Measurements from ENCODE around the gene ALX4. TPM values are rescaled to one million over a fixed set of nuclear protein-coding genes. Genes with fewer than 3 reads are reported as not detected.

The ALX4 gene
- total RNA-seq, 2 experiments from 2014 or later, result not detected

DNA sequence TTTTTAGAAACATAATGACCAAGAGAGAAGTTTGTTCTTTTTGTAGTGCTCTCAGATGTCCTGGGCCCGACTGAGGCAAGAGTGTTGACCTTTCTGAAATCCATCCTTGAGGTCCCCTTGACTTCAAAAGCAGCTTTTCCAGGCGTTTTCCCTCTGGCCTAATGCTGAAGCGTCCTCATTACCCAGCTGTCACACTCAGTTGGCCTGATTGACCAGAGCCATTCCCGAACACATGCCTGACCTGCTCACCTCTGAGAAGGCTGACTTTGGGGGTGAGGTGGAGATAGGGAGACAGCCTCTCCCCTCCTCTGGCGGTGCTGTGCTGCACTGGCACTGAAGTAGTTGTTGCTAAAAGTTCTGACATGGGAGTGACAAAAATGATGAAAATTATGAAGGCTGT lies 66.9 kb downstream of the ALX4 start:
- Histone ChIP-seq H3K4me1 (ENCODE audit: insufficient read depth, low read length) (no peaks in the 10 kb centered on the region), H3K27ac (ENCODE audit: low read depth in 1 of 2, low read length in 2 of 2) (no peak overlapping the region), H3K36me3 (ENCODE audit: insufficient read depth, low read length) (peaks cover 19% of the 10 kb centered on the region), H3K4me3 (ENCODE audit: low read length) (no peak overlapping the region), H3K27me3 (ENCODE audit: control insufficient read depth in 1 of 2, insufficient read depth in 2 of 2, low read length in 2 of 2) (no peaks in the 10 kb centered on the region), H3K9me3 (ENCODE audit: control insufficient read depth in 1 of 2, insufficient read depth in 1 of 2, low read length in 2 of 2) (no peaks in the 10 kb centered on the region)
- intact Hi-C loops (cut with DNase I, micrococcal nuclease), result no loop called here
- TF ChIP-seq, protein P1, sequence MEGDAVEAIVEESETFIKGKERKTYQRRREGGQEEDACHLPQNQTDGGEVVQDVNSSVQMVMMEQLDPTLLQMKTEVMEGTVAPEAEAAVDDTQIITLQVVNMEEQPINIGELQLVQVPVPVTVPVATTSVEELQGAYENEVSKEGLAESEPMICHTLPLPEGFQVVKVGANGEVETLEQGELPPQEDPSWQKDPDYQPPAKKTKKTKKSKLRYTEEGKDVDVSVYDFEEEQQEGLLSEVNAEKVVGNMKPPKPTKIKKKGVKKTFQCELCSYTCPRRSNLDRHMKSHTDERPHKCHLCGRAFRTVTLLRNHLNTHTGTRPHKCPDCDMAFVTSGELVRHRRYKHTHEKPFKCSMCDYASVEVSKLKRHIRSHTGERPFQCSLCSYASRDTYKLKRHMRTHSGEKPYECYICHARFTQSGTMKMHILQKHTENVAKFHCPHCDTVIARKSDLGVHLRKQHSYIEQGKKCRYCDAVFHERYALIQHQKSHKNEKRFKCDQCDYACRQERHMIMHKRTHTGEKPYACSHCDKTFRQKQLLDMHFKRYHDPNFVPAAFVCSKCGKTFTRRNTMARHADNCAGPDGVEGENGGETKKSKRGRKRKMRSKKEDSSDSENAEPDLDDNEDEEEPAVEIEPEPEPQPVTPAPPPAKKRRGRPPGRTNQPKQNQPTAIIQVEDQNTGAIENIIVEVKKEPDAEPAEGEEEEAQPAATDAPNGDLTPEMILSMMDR (IDR thresholded peaks at IDR 0.05), result no peak
- no peaks in the 10 kb centered on the region for H3K9me3 Mint-ChIP-seq
- peaks cover 90% of the 10 kb centered on the region for H3K36me3 Mint-ChIP-seq (ENCODE audit: low read depth)
- ATAC-seq (ENCODE audit: poor library complexity) (no peak), DNase-seq (no peak)
- no peaks in the 10 kb centered on the region for H3K27me3 Mint-ChIP-seq
- ChIA-PET CTCF (no interaction called here), POLR2A (no interaction called here)
- H3K4me3 Mint-ChIP-seq, result no peak overlapping the region
- H3K27ac Mint-ChIP-seq, result no peak overlapping the region
- no peaks in the 10 kb centered on the region for H3K4me1 Mint-ChIP-seq (ENCODE audit: low read depth)

DNA sequence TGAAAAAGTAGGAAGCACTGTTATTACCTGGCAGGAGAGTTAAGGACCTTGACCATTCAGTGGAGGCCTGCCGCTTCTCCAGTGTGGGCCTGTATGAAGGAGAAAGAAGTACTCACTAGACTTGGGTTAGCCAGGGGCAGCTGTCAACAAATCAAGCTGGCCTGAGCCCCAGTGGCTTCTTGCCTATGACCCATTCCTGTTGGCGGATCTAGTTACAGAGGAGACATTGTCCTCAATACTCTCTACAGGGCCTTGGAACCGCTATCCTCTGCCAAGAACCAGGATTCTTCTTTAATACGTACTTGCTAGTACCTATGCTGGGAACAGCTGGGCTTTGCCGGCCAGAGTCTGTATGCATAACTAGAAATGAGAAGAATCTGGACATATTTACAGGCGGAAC lies 68.1 kb downstream of the ALX4 start:
- H3K4me1 ChIP-seq (ENCODE audit: insufficient read depth, low read length), result no peaks in the 10 kb centered on the region
- ChIA-PET POLR2A (no interaction called here), CTCF (no interaction called here)
- intact Hi-C loops (cut with DNase I, micrococcal nuclease), result no loop called here
- H3K9me3 ChIP-seq (ENCODE audit: control insufficient read depth in 1 of 2, insufficient read depth in 1 of 2, low read length in 2 of 2), result no peaks in the 10 kb centered on the region
- Mint-ChIP-seq H3K4me3 (no peak overlapping the region), H3K27me3 (no peaks in the 10 kb centered on the region), H3K9me3 (no peaks in the 10 kb centered on the region), H3K4me1 (ENCODE audit: low read depth) (no peaks in the 10 kb centered on the region), H3K36me3 (ENCODE audit: low read depth) (peaks cover 92% of the 10 kb centered on the region), H3K27ac (no peak overlapping the region)
- TF ChIP-seq, protein P1 (IDR thresholded peaks at IDR 0.05), result no peak
- DNase-seq (no peak), ATAC-seq (ENCODE audit: poor library complexity) (no peak)
- H3K4me3 ChIP-seq (ENCODE audit: low read length), result no peak overlapping the region
- H3K27ac ChIP-seq (ENCODE audit: low read depth in 1 of 2, low read length in 2 of 2), result no peak overlapping the region
- H3K36me3 ChIP-seq (ENCODE audit: insufficient read depth, low read length), result peaks cover 20% of the 10 kb centered on the region
- no peaks in the 10 kb centered on the region for H3K27me3 ChIP-seq (ENCODE audit: control insufficient read depth in 1 of 2, insufficient read depth in 2 of 2, low read length in 2 of 2)

DNA sequence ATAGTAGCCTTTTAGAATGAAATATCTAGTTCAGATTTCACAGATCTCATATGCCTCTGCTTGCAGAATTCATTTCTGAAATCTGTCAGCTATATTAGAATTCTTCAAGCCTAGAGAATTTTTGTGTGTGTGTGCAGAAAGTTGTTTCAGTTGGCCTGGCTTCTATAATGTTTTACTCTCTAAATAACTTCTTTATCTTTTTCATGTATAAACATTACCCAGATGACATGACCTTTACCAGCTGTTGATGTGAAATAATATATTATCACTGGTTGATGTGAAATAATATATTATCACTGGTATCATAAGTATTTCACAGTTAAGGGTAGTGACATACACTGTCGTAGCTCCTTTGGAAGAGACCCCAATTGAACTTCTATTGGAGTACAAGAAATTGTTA lies 72.8 kb downstream of the ALX4 start:
- no peaks in the 10 kb centered on the region for H3K4me1 Mint-ChIP-seq (ENCODE audit: low read depth)
- DNase-seq, result no peak
- H3K36me3 ChIP-seq (ENCODE audit: insufficient read depth, low read length), result peaks cover 13% of the 10 kb centered on the region
- no peak overlapping the region for H3K4me3 Mint-ChIP-seq
- H3K27me3 ChIP-seq (ENCODE audit: control insufficient read depth in 1 of 2, insufficient read depth in 2 of 2, low read length in 2 of 2), result no peaks in the 10 kb centered on the region
- no peak overlapping the region for H3K4me3 ChIP-seq (ENCODE audit: low read length)
- no peaks in the 10 kb centered on the region for H3K27me3 Mint-ChIP-seq
- ChIA-PET CTCF (no interaction called here), POLR2A (interaction anchor here (0.6 kb wide), 1 partner anchor 131 kb away, joined by 4 read pairs; no protein-coding TSS in a partner anchor)
- H3K4me1 ChIP-seq (ENCODE audit: insufficient read depth, low read length), result no peaks in the 10 kb centered on the region
- H3K27ac Mint-ChIP-seq, result no peak overlapping the region
- H3K27ac ChIP-seq (ENCODE audit: low read depth in 1 of 2, low read length in 2 of 2), result no peak overlapping the region
- intact Hi-C loops (cut with DNase I, micrococcal nuclease), result no loop called here
- no peaks in the 10 kb centered on the region for H3K9me3 Mint-ChIP-seq
- TF ChIP-seq, protein P1 (IDR thresholded peaks at IDR 0.05), result no peak
- no peaks in the 10 kb centered on the region for H3K9me3 ChIP-seq (ENCODE audit: control insufficient read depth in 1 of 2, insufficient read depth in 1 of 2, low read length in 2 of 2)
- peaks cover 83% of the 10 kb centered on the region for H3K36me3 Mint-ChIP-seq (ENCODE audit: low read depth)
- no peak for ATAC-seq (ENCODE audit: poor library complexity)

All from CD4-positive, alpha-beta T cell (primary cell).